Keratinocyte (primary cell): ENCODE data around the gene CEP78. TPM values are rescaled to one million over a fixed set of nuclear protein-coding genes. Genes with fewer than 3 reads are reported as not detected.

Experiments
- DNase-seq: peaks from one replicate; pipeline ENCODE4 v3.0.0-alpha.2; 2011; ENCODE audit warnings: low read depth, missing footprints, low spot score
- FAIRE-seq: peaks from 2 replicates; lab custom pipeline; 2011; peaks lifted over from hg19 to GRCh38; lab: Jason Lieb, UNC
- H2AFZ ChIP-seq: 2 replicates; pipeline ENCODE4 v1.6.0; 2012; ENCODE audit warnings: low read length, control low read depth, inconsistent platforms; ENCODE audit not compliant: control insufficient read depth
- H3K27ac ChIP-seq: 2 replicates; pipeline ENCODE4 v1.5.1; 2011; ENCODE audit warnings: low read length; ENCODE audit not compliant: control insufficient read depth, insufficient read depth
- H3K27me3 ChIP-seq: 3 replicates; pipeline ENCODE4 v1.6.0; 2011; ENCODE audit warnings: low read length; ENCODE audit not compliant: control insufficient read depth, insufficient read depth; ENCODE audit errors: extremely low read depth
- H3K36me3 ChIP-seq, 2 experiments: 2 replicates in 1 of 2; 3 replicates in 1 of 2; pipeline ENCODE4 v1.5.1; 2011; ENCODE audit warnings: low read length in 2 of 2, mild to moderate bottlenecking in 1 of 2; ENCODE audit not compliant: control insufficient read depth in 2 of 2, insufficient read depth in 2 of 2; ENCODE audit errors: extremely low read depth in 1 of 2
- H3K4me1 ChIP-seq: 3 replicates; pipeline ENCODE4 v1.5.1; 2011; ENCODE audit warnings: low read length; ENCODE audit not compliant: control insufficient read depth, insufficient read depth; ENCODE audit errors: extremely low read depth
- H3K4me2 ChIP-seq: 3 replicates; pipeline ENCODE4 v1.6.0; 2011; ENCODE audit warnings: low read depth, low read length; ENCODE audit not compliant: control insufficient read depth, insufficient read depth; ENCODE audit errors: extremely low read depth
- H3K4me3 ChIP-seq, 3 experiments: fragments of 200-600 bp in 1 of 3; sonication (generic) in 1 of 3; 2 replicates in 2 of 3; 3 replicates in 1 of 3; pipeline ENCODE4 v1.5.1; 2011 to 2016; ENCODE audit warnings: low read length in 3 of 3, mild to moderate bottlenecking in 3 of 3, control low read depth in 2 of 3, inconsistent platforms in 1 of 3, low read depth in 1 of 3, mixed read lengths in 1 of 3, mixed run types in 1 of 3, moderate library complexity in 1 of 3; ENCODE audit not compliant: control insufficient read depth in 2 of 3, insufficient read depth in 2 of 3; ENCODE audit errors: extremely low read depth in 1 of 3
- H3K79me2 ChIP-seq: 2 replicates; pipeline ENCODE4 v1.6.0; 2012; ENCODE audit warnings: low read length; ENCODE audit not compliant: control insufficient read depth, insufficient read depth
- H3K9ac ChIP-seq: 3 replicates; pipeline ENCODE4 v1.6.0; 2011; ENCODE audit warnings: low read length; ENCODE audit not compliant: control insufficient read depth, insufficient read depth; ENCODE audit errors: extremely low read depth
- H3K9me1 ChIP-seq: 3 replicates; pipeline ENCODE4 v1.6.0; 2011; ENCODE audit warnings: low read length; ENCODE audit not compliant: control insufficient read depth, insufficient read depth; ENCODE audit errors: extremely low read depth
- H3K9me3 ChIP-seq: 2 replicates; pipeline ENCODE4 v1.5.1; 2012; ENCODE audit warnings: low read depth, low read length; ENCODE audit not compliant: control insufficient read depth
- H4K20me1 ChIP-seq: 3 replicates; pipeline ENCODE4 v1.6.0; 2011; ENCODE audit warnings: low read length; ENCODE audit not compliant: control insufficient read depth, insufficient read depth; ENCODE audit errors: extremely low read depth
- CTCF ChIP-seq, 3 experiments: IDR thresholded peaks in 1 of 3; conservative IDR thresholded peaks in 1 of 3; optimal IDR thresholded peaks in 1 of 3; 2 replicates in 2 of 3; 3 replicates in 1 of 3; pipeline versions ENCODE3 to v1.5.1; 2011; ENCODE audit warnings: low read length in 3 of 3, mild to moderate bottlenecking in 3 of 3, moderate library complexity in 2 of 3, control low read depth in 1 of 3, inconsistent platforms in 1 of 3; ENCODE audit not compliant: insufficient read depth in 2 of 3; ENCODE audit errors: extremely low read depth in 1 of 3
- EZH2 ChIP-seq: IDR thresholded peaks from one replicate; pipeline ENCODE4 v1.6.1; 2012; ENCODE audit warnings: inconsistent platforms, mild to moderate bottlenecking, low read length, moderate library complexity
- dilution Hi-C: fragments of 300-500 bp; cut with MboI; formaldehyde crosslinking; loops from one replicate; pipeline ENCODE4 v1.7.0; 2020; ENCODE audit warnings: low sequenced_read_pairs; ENCODE audit not compliant: extremely low pct_ligation_motif_present
- polyA plus RNA-seq, 5 experiments: library from polyadenylated mRNA; depleted of rRNA in 3 of 5; stranded (reverse) in 3 of 5; stranded (forward) in 1 of 5; unstranded in 1 of 5; fragments of >200 nt; gene quantifications; 1 replicate in 1 of 5; 2 replicates in 3 of 5; 3 replicates in 1 of 5; pipeline versions ENCODE4 v1.2.1 to v1.2.3, GENCODE V29; 2011 to 2012; ENCODE audit warnings: missing spikeins in 2 of 5, low read depth in 1 of 5, low replicate concordance in 1 of 5

Gene CEP78
- polyA plus RNA-seq, 1 donor (not counting 4 experiments of a cell fraction or from before 2014, with no cell fraction given) = 13.2 TPM

- no peak for TF ChIP-seq EZH2
- TF ChIP-seq CTCF (optimal IDR thresholded peaks at IDR 0.05 in 1 of 3, IDR thresholded peaks at IDR 0.05 in 1 of 3, conservative IDR thresholded peaks at IDR 0.05 in 1 of 3; ENCODE audit: extremely low read depth in 1 of 3, insufficient read depth in 2 of 3, low read length in 3 of 3) = no peak
- Histone ChIP-seq H3K36me3 (peaks cover 2 to 51% of the 10 kb centered on the region in 2 experiments), H3K9me1 (no peaks in the 10 kb centered on the region), H4K20me1 (no peaks in the 10 kb centered on the region), H3K27me3 (no peaks in the 10 kb centered on the region), H3K27ac (no peak overlapping the region), H3K4me2 (no peak overlapping the region), H3K9me3 (no peaks in the 10 kb centered on the region), H3K4me1 (no peaks in the 10 kb centered on the region), H3K79me2 (no peaks in the 10 kb centered on the region), H2AFZ (no peak overlapping the region), H3K4me3 (no peak overlapping the region), H3K9ac (no peak overlapping the region)
- FAIRE-seq = no peak
- no peak for DNase-seq
- dilution Hi-C loops = no loop called here
These were observed 84.3 kb downstream of the CEP78 start for GRCh38 chr9:78320030-78320693.

- Histone ChIP-seq H3K9me1 (no peaks in the 10 kb centered on the region), H3K4me1 (no peaks in the 10 kb centered on the region), H3K9ac (no peak overlapping the region), H3K4me2 (no peak overlapping the region), H3K27ac (no peak overlapping the region), H4K20me1 (no peaks in the 10 kb centered on the region), H2AFZ (no peak overlapping the region), H3K27me3 (no peaks in the 10 kb centered on the region), H3K79me2 (no peaks in the 10 kb centered on the region), H3K9me3 (no peaks in the 10 kb centered on the region), H3K4me3 (no peak overlapping the region), H3K36me3 (peaks cover 2 to 47% of the 10 kb centered on the region in 2 experiments)
- no peak for DNase-seq
- TF ChIP-seq CTCF (optimal IDR thresholded peaks at IDR 0.05 in 1 of 3, IDR thresholded peaks at IDR 0.05 in 1 of 3, conservative IDR thresholded peaks at IDR 0.05 in 1 of 3; ENCODE audit: extremely low read depth in 1 of 3, insufficient read depth in 2 of 3, low read length in 3 of 3) (no peak), EZH2 (no peak)
- no peak for FAIRE-seq
- dilution Hi-C loops = no loop called here
These were observed 85.1 kb downstream of the CEP78 start for GRCh38 chr9:78320875-78321496.
